Ectodermal cell (in vitro differentiated cells): ENCODE data around the gene SCAMP1.
"Not testable (repeated sequence)": the region's sequence is repeated elsewhere in the genome, so short reads cannot be mapped to it uniquely, and the experiment has no call there.

Experiments
- H3K27ac ChIP-seq: 2 replicates; pipeline ENCODE4 v1.7.0; 2013; ENCODE audit warnings: mild to moderate bottlenecking, low read depth, low read length; ENCODE audit not compliant: insufficient read depth, poor library complexity, severe bottlenecking
- H3K27me3 ChIP-seq: 2 replicates; pipeline ENCODE4 v1.7.0; 2013; ENCODE audit warnings: mild to moderate bottlenecking, low read length; ENCODE audit not compliant: insufficient read depth, control insufficient read depth, poor library complexity, severe bottlenecking
- H3K36me3 ChIP-seq: one replicate; pipeline ENCODE4 v1.7.0; 2013; ENCODE audit warnings: low read length; ENCODE audit not compliant: control insufficient read depth, insufficient read depth
- H3K4me1 ChIP-seq: one replicate; pipeline ENCODE4 v1.7.0; 2013; ENCODE audit warnings: low read length; ENCODE audit not compliant: control insufficient read depth, insufficient read depth
- H3K4me3 ChIP-seq: 2 replicates; pipeline ENCODE4 v1.7.0; 2013; ENCODE audit warnings: low read depth, low read length, control low read depth; ENCODE audit not compliant: insufficient read depth
- H3K9me3 ChIP-seq: 2 replicates; pipeline ENCODE4 v1.7.0; 2013; ENCODE audit warnings: mild to moderate bottlenecking, low read length, moderate library complexity; ENCODE audit not compliant: control insufficient read depth
- WGBS, 2 experiments: methylation state at CpG; one replicate each; pipeline ENCODE4 v1.1.7; 2013; ENCODE audit warnings: missing lambda C conversion rate in 2 of 2; 5-methylcytosine and 5-hydroxymethylcytosine counted together

The SCAMP1 gene

GRCh38 chr5:78377718-78378105 is 17.3 kb downstream of the SCAMP1 start:
- Histone ChIP-seq H3K9me3 (no peaks in the 10 kb centered on the region), H3K27me3 (no peaks in the 10 kb centered on the region), H3K36me3 (no peaks in the 10 kb centered on the region), H3K4me3 (no peak overlapping the region), H3K4me1 (no peaks in the 10 kb centered on the region), H3K27ac (no peak overlapping the region)
- 93 to 96% methylated on average over 4 of the region's 4 CpGs for WGBS, 2 experiments

GRCh38 chr5:78387468-78388153 is 27.2 kb downstream of the SCAMP1 start:
- H3K27ac ChIP-seq = no peak overlapping the region
- no peaks in the 10 kb centered on the region for H3K27me3 ChIP-seq
- 91 to 92% methylated on average over 11 of the region's 11 CpGs for WGBS, 2 experiments
- no peak overlapping the region for H3K4me3 ChIP-seq
- no peaks in the 10 kb centered on the region for H3K9me3 ChIP-seq
- H3K36me3 ChIP-seq = peaks cover 9% of the 10 kb centered on the region
- H3K4me1 ChIP-seq = no peaks in the 10 kb centered on the region

- not testable (repeated sequence) for H3K36me3 ChIP-seq
These were observed 30.9 kb downstream of the SCAMP1 start for GRCh38 chr5:78391357-78391756.

GRCh38 chr5:78397831-78398230 is 37.4 kb downstream of the SCAMP1 start:
- no peak overlapping the region for H3K4me3 ChIP-seq
- H3K36me3 ChIP-seq = no peaks in the 10 kb centered on the region
- WGBS, 2 experiments = 89 to 96% methylated on average over 2 of the region's 2 CpGs
- no peaks in the 10 kb centered on the region for H3K27me3 ChIP-seq
- no peaks in the 10 kb centered on the region for H3K4me1 ChIP-seq
- no peak overlapping the region for H3K27ac ChIP-seq
- H3K9me3 ChIP-seq = no peaks in the 10 kb centered on the region

More at GRCh38 chr5:78391357-78391756, 30.9 kb downstream of the SCAMP1 start:
- not testable (repeated sequence) for H3K4me1 ChIP-seq, H3K27ac ChIP-seq, H3K9me3 ChIP-seq, H3K4me3 ChIP-seq, H3K27me3 ChIP-seq
- 95 to 96% methylated on average over 25 to 27 of the region's 28 CpGs for WGBS, 2 experiments

- Histone ChIP-seq H3K4me1 (no peaks in the 10 kb centered on the region), H3K4me3 (no peak overlapping the region), H3K27me3 (no peaks in the 10 kb centered on the region), H3K27ac (no peak overlapping the region), H3K9me3 (no peaks in the 10 kb centered on the region), H3K36me3 (no peaks in the 10 kb centered on the region)
These were observed 38.7 kb downstream of the SCAMP1 start for GRCh38 chr5:78399116-78399515.

- 88% methylated on average over 2 of the region's 2 CpGs; no CpG with 5 or more reads in 1 of the 2 experiments for WGBS, 2 experiments
- Histone ChIP-seq H3K4me3 (no peak overlapping the region), H3K27ac (no peak overlapping the region), H3K27me3 (no peaks in the 10 kb centered on the region), H3K36me3 (no peaks in the 10 kb centered on the region), H3K9me3 (no peaks in the 10 kb centered on the region), H3K4me1 (no peaks in the 10 kb centered on the region)
These were observed 44.4 kb downstream of the SCAMP1 start for GRCh38 chr5:78404682-78405293.

- Histone ChIP-seq H3K36me3 (no peaks in the 10 kb centered on the region), H3K4me3 (no peak overlapping the region), H3K27me3 (no peaks in the 10 kb centered on the region), H3K9me3 (no peaks in the 10 kb centered on the region), H3K4me1 (no peaks in the 10 kb centered on the region), H3K27ac (no peak overlapping the region)
- WGBS, 2 experiments = 44 to 100% methylated on average over 1 to 2 of the region's 5 CpGs
These were observed 45.7 kb downstream of the SCAMP1 start for GRCh38 chr5:78405829-78406750.

GRCh38 chr5:78407458-78407857 is 47.0 kb downstream of the SCAMP1 start:
- Histone ChIP-seq H3K9me3 (no peaks in the 10 kb centered on the region), H3K36me3 (no peaks in the 10 kb centered on the region), H3K27ac (no peak overlapping the region), H3K27me3 (no peaks in the 10 kb centered on the region), H3K4me1 (no peaks in the 10 kb centered on the region), H3K4me3 (no peak overlapping the region)

GRCh38 chr5:78411586-78411985 is 51.2 kb downstream of the SCAMP1 start:
- Histone ChIP-seq H3K4me3 (no peak overlapping the region), H3K36me3 (no peaks in the 10 kb centered on the region), H3K9me3 (no peaks in the 10 kb centered on the region), H3K4me1 (no peaks in the 10 kb centered on the region), H3K27me3 (no peaks in the 10 kb centered on the region), H3K27ac (no peak overlapping the region)

GRCh38 chr5:78416677-78417425 is 56.4 kb downstream of the SCAMP1 start:
- no peaks in the 10 kb centered on the region for H3K4me1 ChIP-seq
- no peak overlapping the region for H3K27ac ChIP-seq
- no peaks in the 10 kb centered on the region for H3K36me3 ChIP-seq
- H3K4me3 ChIP-seq = no peak overlapping the region
- H3K27me3 ChIP-seq = no peaks in the 10 kb centered on the region
- WGBS, 2 experiments = 100% methylated on average over 1 of the region's 1 CpG
- no peaks in the 10 kb centered on the region for H3K9me3 ChIP-seq
